Measurements from ENCODE around the gene KIAA1328. TPM values are rescaled to one million over a fixed set of nuclear protein-coding genes. Genes with fewer than 3 reads are reported as not detected.

Gene KIAA1328
- total and polyA plus RNA-seq, 2 donors (not counting 3 experiments of a cell fraction or from before 2014, with no cell fraction given) = 2.7 to 6.5 TPM

DNA sequence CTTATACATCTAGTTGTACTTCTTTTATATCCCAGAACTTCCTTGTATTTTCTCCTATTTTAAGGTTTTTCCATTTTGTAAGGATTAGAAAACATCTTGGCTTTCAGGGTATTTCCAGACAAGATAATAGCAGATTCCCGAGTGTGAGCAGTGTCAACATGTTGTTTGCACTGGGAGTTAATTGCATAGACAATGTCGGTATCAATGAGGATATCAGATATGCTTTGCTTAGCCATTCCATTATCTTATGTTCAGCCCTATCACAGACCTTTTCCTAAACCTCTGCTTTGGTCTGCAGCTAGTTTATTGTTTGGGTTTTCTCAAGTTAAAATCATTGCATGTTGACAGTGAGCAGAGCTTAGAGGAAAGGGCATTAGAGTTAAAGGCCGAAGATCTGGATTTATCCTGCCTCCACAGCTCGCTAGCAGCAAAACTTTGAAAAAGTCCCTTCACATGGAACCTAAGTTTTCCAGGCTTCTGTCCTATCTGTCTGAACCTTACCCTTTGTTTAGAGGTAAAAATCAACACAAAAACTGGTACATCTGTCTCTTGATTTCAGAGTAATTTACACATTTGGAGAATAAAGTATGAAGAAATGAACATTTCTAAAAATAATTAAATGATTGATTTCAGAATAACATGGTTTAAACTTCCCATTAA lies 355.4 kb downstream of the KIAA1328 start:
- H3K9me3 ChIP-seq (replicated peaks; ENCODE audit: control insufficient read depth, insufficient read depth, low read length) = no peaks in the 10 kb centered on the region
- H3K4me1 ChIP-seq (ENCODE audit: control insufficient read depth, extremely low read depth, insufficient read depth, low read length) = no peaks in the 10 kb centered on the region
- H3K4me3 ChIP-seq (replicated peaks in 1 of 3; ENCODE audit: insufficient read depth in 1 of 3, low read depth in 1 of 3, low read length in 3 of 3) = no peak overlapping the region
- no peak for TF ChIP-seq POLR2A (IDR thresholded peaks at IDR 0.05; ENCODE audit: low read depth, low read length)
- no peak for TF ChIP-seq MYC (IDR thresholded peaks at IDR 0.05; ENCODE audit: low read depth, low read length)
- TF ChIP-seq POLR2AphosphoS5 (IDR thresholded peaks at IDR 0.05; ENCODE audit: insufficient read depth, low read depth, low read length) = no peak
- no peaks in the 10 kb centered on the region for H3K79me2 ChIP-seq (ENCODE audit: control insufficient read depth, insufficient read depth, low read length)
- H2AFZ ChIP-seq (ENCODE audit: low read depth, low read length) = no peak overlapping the region
- no peaks in the 10 kb centered on the region for H3K9me1 ChIP-seq (replicated peaks; ENCODE audit: control insufficient read depth, extremely low read depth, insufficient read depth, low read length)
- DNase-seq (ENCODE audit: low read depth, low spot score) = no peak
- H3K9ac ChIP-seq (replicated peaks; ENCODE audit: extremely low read depth, insufficient read depth, low read length) = no peak overlapping the region
- intact Hi-C loops (cut with micrococcal nuclease) = no loop called here
- no peak for FAIRE-seq
- no peak overlapping the region for H3K27ac ChIP-seq (ENCODE audit: insufficient read depth, low read depth, low read length)
- H3K36me3 ChIP-seq (ENCODE audit: control insufficient read depth in 2 of 2, extremely low read depth in 1 of 2, insufficient read depth in 2 of 2, low read length in 2 of 2) = no peaks in the 10 kb centered on the region
- CTCF ChIA-PET = no interaction called here
- H3K27me3 ChIP-seq (ENCODE audit: control insufficient read depth in 2 of 2, insufficient read depth in 2 of 2, low read length in 2 of 2) = no peaks in the 10 kb centered on the region
- POLR2A ChIA-PET = no interaction called here
- no TSS peak for BruUV-seq (replicated peaks)
- H3K4me2 ChIP-seq (ENCODE audit: insufficient read depth, low read length) = no peak overlapping the region
- H4K20me1 ChIP-seq (replicated peaks; ENCODE audit: control insufficient read depth, extremely low read depth, insufficient read depth, low read length) = no peaks in the 10 kb centered on the region
- dilution Hi-C loops (cut with MboI; ENCODE audit: extremely low pct_ligation_motif_present, low sequenced_read_pairs) = no loop called here

DNA sequence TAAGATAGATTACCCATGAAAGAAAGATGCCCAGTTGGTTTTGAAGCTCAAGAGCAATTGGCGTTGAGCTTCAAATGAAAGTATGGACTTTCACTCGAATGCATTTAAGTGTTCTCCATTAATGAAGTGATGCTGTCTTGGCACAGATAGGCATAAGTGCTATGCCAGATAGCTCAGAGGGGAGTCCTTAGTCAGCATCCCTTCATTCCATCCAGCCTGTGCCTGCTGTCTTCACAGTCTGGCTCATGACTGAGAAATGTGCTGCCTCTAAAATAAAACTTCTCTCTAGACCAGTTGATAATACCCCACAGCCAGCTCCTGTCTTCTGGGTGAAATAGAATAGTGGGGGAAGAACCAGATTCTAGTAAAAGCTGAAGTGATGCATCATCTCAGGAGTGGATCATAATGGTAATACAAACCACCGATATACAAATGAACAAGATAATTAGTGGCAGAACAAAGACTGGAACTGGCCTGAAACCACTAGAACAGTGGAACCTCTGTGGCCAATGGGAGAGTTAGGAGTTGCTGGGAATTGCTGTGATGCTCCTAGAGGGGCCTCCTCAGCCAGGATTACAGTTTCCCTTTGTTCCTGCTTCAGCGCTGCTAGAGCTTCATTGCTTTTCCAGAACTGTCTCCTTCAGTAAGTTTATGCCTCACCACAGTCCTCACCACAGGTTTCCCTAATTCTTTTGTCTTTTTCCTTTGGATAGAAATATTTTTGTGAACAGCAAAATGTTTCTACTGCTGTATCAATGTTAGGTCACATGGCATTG lies 359.3 kb downstream of the KIAA1328 start:
- FAIRE-seq (no peak), DNase-seq (ENCODE audit: low read depth, low spot score) (no peak)
- no peaks in the 10 kb centered on the region for H3K36me3 ChIP-seq (ENCODE audit: control insufficient read depth in 2 of 2, extremely low read depth in 1 of 2, insufficient read depth in 2 of 2, low read length in 2 of 2)
- intact Hi-C loops (cut with micrococcal nuclease) (no loop called here), dilution Hi-C loops (cut with MboI; ENCODE audit: extremely low pct_ligation_motif_present, low sequenced_read_pairs) (no loop called here)
- no peaks in the 10 kb centered on the region for H3K4me1 ChIP-seq (ENCODE audit: control insufficient read depth, extremely low read depth, insufficient read depth, low read length)
- H3K27me3 ChIP-seq (ENCODE audit: control insufficient read depth in 2 of 2, insufficient read depth in 2 of 2, low read length in 2 of 2) = no peaks in the 10 kb centered on the region
- H4K20me1 ChIP-seq (replicated peaks; ENCODE audit: control insufficient read depth, extremely low read depth, insufficient read depth, low read length) = no peaks in the 10 kb centered on the region
- no peaks in the 10 kb centered on the region for H3K9me3 ChIP-seq (replicated peaks; ENCODE audit: control insufficient read depth, insufficient read depth, low read length)
- no peak overlapping the region for H2AFZ ChIP-seq (ENCODE audit: low read depth, low read length)
- CTCF ChIA-PET = interaction anchor here (1.0 kb wide), 1 partner anchor 14 kb away, joined by 3 read pairs; no protein-coding TSS in a partner anchor
- no peaks in the 10 kb centered on the region for H3K79me2 ChIP-seq (ENCODE audit: control insufficient read depth, insufficient read depth, low read length)
- BruUV-seq (replicated peaks) = no TSS peak
- POLR2A ChIA-PET = no interaction called here
- no peak overlapping the region for H3K4me3 ChIP-seq (replicated peaks in 1 of 3; ENCODE audit: insufficient read depth in 1 of 3, low read depth in 1 of 3, low read length in 3 of 3)
- H3K27ac ChIP-seq (ENCODE audit: insufficient read depth, low read depth, low read length) = no peak overlapping the region
- H3K9me1 ChIP-seq (replicated peaks; ENCODE audit: control insufficient read depth, extremely low read depth, insufficient read depth, low read length) = no peaks in the 10 kb centered on the region
- H3K4me2 ChIP-seq (ENCODE audit: insufficient read depth, low read length) = no peak overlapping the region
- TF ChIP-seq, protein P1, sequence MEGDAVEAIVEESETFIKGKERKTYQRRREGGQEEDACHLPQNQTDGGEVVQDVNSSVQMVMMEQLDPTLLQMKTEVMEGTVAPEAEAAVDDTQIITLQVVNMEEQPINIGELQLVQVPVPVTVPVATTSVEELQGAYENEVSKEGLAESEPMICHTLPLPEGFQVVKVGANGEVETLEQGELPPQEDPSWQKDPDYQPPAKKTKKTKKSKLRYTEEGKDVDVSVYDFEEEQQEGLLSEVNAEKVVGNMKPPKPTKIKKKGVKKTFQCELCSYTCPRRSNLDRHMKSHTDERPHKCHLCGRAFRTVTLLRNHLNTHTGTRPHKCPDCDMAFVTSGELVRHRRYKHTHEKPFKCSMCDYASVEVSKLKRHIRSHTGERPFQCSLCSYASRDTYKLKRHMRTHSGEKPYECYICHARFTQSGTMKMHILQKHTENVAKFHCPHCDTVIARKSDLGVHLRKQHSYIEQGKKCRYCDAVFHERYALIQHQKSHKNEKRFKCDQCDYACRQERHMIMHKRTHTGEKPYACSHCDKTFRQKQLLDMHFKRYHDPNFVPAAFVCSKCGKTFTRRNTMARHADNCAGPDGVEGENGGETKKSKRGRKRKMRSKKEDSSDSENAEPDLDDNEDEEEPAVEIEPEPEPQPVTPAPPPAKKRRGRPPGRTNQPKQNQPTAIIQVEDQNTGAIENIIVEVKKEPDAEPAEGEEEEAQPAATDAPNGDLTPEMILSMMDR (IDR thresholded peaks at IDR 0.05; ENCODE audit: extremely low read depth in 1 of 2, insufficient read depth in 1 of 2, low read depth in 1 of 2, low read length in 2 of 2) = no peak
- no peak overlapping the region for H3K9ac ChIP-seq (replicated peaks; ENCODE audit: extremely low read depth, insufficient read depth, low read length)
